ENCODE results near the gene DMPK.
A peak's percentile ranks its signal among the peaks of the same experiment; 100 is the strongest.
"Not testable (repeated sequence)": the region's sequence is repeated elsewhere in the genome, so short reads cannot be mapped to it uniquely, and the experiment has no call there.

Gene DMPK

DNA sequence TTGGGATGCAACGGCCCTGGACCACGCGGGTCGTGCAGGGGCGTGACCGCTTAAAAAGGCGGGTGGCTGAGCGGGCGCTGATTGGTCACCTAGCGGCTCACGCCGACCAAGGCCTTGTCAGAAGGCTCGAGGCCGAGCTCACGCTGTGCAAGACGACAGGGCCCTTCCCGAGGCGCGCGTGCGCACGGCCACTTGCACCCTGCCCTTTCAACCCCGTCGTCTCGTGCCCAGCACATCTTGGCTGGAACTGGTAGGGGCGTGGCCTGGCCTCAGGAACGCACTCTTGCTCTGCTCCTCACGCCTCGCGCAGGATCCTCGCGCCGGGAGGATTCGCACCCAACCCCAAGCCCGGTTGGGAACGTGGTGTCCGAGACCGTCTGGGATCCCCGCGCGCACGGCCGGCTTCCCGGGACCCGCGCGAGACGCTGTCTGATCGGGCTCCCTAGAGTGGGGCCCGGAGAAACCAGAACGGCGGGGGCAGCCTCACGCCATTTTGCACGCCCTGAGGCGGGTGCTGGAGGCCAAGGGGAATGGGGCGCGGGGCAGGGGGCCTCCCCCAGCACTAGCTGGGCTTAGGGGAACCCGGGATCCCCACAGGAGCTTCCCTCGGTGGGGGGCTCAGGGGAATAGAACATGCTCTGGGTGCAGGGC, 49.0 kb downstream of the DMPK start, which contains the start of gene MEIOSIN:
Gene MEIOSIN, plus strand, starts transcription at position 280 of the 651 bp plus-strand sequence. CDS start 1,938 bp downstream, outside the sequence.
- no peak for DNase-seq

DNA sequence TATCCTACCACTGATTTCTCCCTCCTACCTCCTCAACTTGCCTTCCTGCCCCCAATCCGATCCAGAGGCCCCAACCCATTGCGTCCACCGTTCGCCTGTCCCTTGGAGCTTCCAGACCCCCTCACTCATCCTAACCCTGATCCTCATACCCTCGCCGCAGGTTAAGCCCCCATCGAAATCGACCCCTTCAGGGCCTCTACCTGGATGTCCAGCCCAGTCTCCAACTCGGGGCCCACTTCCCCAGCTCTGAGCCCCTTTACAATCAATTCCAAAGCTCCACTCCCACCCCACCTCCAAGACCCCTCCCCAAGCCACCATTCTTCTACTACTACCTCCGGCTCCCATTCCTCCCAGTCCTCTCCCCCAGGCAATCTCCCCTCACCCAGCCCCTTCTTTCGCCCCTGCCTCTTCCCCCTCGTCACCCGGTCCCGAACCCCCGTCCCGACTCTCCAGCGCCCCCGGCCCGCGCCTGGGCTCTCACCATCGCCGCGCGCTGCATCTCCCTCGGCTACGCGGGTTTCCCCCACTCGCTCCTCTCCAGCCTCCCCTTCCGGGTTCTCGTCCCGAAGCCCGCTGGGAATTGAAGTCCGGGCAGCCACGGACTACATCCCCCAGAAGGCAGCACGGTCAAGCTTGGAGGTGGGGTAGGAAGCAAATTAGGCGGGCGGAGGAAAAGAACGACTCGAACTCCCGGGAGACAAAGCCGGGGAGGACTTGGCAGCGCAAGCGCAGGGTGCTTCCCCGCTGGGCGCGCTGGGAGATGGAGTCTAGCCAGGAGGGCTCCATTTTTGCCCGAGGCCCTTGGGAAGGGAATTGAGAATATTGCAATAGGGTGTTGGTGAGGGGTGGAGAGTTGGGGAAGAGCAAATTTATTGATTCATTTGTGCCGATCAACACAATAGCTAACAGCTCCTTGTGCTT, 51.7 kb downstream of the DMPK start, which contains the start of gene FBXO46:
Gene FBXO46, minus strand, starts transcription at position 529 of the 921 bp plus-strand sequence. CDS start 17,401 bp downstream, outside the sequence.
- peak; percentile 93 for DNase-seq

DNA sequence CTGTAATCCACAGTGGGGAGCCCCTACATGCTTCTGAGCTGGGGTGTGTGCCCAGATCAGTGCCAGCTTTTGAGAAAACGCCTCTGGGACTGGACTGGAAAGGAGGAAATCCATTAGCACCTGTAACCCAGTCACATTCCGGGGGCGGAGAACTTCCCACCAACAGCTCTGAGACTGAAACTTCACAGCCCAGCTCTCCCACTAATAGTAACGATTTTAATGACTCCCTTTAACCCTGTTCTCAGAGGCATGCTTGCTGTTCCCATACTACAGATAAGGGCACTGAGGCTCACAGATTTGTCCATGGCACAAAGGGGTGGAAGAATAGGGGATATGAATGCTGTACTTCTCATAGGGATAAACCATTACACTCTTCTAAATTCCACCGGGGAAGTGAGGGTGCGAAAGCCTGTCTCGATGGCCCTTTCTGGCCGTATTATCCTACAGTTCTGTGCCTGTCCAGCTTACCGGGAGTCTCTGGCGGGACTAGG, 52.4 kb downstream of the DMPK start:
- DNase-seq: no peak

DNA sequence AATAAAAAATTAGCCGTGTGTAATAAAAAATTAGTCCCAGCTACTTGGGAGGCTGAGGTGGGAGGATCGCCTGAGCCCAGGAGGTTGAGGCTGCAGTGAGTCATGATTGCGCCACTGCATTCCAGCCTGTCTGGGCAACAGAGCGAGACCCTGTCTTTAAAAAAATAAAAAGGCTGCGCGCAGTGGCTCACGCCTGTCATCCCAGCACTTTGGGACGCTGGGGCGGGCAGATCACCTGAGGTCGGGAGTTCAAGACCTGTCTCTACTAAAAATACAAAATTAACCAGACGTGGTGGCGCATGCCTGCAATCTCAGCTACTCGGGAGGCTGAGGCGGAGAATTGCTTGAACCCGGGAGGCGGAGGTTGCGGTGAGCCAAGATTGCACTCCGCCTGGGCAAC, 53.6 kb downstream of the DMPK start:
- DNase-seq: not testable (repeated sequence)

DNA sequence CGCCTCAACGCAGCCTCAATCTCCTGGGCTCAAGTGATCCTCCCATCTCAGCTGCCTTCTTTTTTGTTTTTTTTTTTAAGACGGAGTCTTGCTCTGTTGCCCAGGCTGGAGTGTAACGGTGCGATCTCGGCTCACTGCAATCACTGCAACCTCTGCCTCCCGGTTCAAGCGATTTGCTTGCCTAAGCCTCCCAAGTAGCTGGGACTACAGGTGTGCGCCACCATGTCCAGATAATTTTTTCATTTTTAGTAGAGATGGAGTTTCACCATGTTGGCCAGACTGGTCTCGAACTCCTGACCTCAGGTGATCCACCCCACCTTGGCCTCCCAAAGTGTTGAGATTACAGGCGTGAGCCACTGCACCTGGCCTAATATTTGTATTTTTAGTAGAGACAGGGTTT, 62.2 kb downstream of the DMPK start:
- not testable (repeated sequence) for DNase-seq
